T-helper 1 cell treated with Interleukin-12 subunit alpha and Interleukin-12 subunit beta and Interleukin-4 antibody, amounts not matched to agents 30 μg/mL and 1 μg/mL, for 36 hours (primary cell): Measurements from ENCODE around the gene IL18BP.

ENCODE experiments used
- H3K27ac Mint-ChIP-seq: one replicate; pipeline ENCODE4 v1.8.0; 2021; ENCODE audit warnings: mild to moderate bottlenecking, mixed read lengths
- H3K27me3 Mint-ChIP-seq: one replicate; pipeline ENCODE4 v1.8.0; 2021; ENCODE audit warnings: low read depth, mixed read lengths
- H3K36me3 Mint-ChIP-seq: one replicate; pipeline ENCODE4 v1.8.0; 2021; ENCODE audit warnings: low read depth, mixed read lengths
- H3K4me1 Mint-ChIP-seq: one replicate; pipeline ENCODE4 v1.8.0; 2021; ENCODE audit warnings: low read depth, mixed read lengths
- H3K4me3 Mint-ChIP-seq: one replicate; pipeline ENCODE4 v1.8.0; 2021; ENCODE audit warnings: mild to moderate bottlenecking, moderate library complexity, mixed read lengths
- H3K9me3 Mint-ChIP-seq: one replicate; pipeline ENCODE4 v1.8.0; 2021; ENCODE audit warnings: mixed read lengths

IL18BP gene

DNA sequence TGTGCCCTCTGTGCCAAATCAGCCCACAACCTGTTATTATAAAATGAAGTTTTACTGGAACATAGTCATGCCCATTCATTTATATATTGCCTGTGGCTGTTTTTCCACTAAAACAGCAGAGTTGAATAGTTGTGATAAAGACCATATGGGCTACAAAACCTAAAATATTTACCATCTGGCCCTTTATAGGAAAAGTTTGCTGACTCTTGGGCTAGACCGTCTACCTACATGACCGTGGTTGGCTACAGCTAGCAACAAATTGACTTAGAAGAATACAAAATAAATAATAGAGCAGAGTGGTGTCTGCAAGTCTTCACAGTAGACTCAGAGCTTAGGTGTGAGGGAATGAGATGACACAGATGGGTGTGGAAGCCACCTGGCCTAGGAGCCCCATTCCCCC, 11.2 kb upstream of the IL18BP start:
- H3K4me3 Mint-ChIP-seq, result no peak overlapping the region
- H3K4me1 Mint-ChIP-seq, result peaks cover 9% of the 10 kb centered on the region
- no peaks in the 10 kb centered on the region for H3K27me3 Mint-ChIP-seq
- H3K36me3 Mint-ChIP-seq, result peaks cover 16% of the 10 kb centered on the region
- no peaks in the 10 kb centered on the region for H3K9me3 Mint-ChIP-seq
- H3K27ac Mint-ChIP-seq, result no peak overlapping the region

DNA sequence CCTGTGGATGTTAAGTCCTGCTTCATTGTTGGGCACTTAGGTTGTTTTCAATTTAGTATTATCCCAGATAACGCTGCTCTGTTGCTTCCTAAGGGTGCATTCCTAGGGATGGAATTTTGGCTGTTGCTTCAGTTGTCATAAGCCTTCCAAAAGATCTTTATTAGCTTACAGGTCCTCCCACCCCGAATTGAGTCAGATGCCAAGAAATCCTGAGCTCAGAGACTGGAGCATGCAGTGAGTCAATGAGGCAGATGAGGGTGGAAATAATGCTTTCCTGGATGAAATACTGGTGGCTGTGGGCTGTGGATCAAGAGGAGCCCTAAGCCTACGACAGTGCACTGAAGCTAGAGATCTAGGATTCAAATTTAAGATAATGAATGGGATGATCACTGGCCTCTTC, 10.7 kb upstream of the IL18BP start:
- Mint-ChIP-seq H3K27ac (no peak overlapping the region), H3K27me3 (no peaks in the 10 kb centered on the region), H3K36me3 (peaks cover 16% of the 10 kb centered on the region), H3K4me3 (no peak overlapping the region), H3K4me1 (peaks cover 9% of the 10 kb centered on the region), H3K9me3 (no peaks in the 10 kb centered on the region)

DNA sequence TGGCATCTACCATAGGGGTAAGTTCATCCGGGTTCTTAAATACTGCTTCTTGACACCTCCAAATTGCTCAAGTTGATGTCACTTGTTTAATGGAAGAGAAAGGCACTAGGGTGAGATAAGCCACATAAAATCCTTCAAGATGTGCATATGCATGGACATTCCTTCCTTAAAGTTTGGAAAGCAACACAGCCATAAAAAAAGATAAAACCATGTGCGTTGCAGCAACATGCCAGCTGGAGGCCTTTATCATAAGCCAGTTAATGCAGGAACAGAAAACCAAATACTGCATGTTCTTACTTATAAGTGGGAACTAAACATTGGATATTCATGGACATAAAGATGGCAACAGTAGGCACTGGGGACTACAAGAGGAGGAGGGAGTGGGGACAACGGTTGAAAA, 8.0 kb upstream of the IL18BP start:
- no peak overlapping the region for H3K27ac Mint-ChIP-seq
- no peak overlapping the region for H3K4me3 Mint-ChIP-seq
- H3K36me3 Mint-ChIP-seq, result peaks cover 11% of the 10 kb centered on the region
- no peaks in the 10 kb centered on the region for H3K27me3 Mint-ChIP-seq
- H3K9me3 Mint-ChIP-seq, result no peaks in the 10 kb centered on the region
- peaks cover 9% of the 10 kb centered on the region for H3K4me1 Mint-ChIP-seq

DNA sequence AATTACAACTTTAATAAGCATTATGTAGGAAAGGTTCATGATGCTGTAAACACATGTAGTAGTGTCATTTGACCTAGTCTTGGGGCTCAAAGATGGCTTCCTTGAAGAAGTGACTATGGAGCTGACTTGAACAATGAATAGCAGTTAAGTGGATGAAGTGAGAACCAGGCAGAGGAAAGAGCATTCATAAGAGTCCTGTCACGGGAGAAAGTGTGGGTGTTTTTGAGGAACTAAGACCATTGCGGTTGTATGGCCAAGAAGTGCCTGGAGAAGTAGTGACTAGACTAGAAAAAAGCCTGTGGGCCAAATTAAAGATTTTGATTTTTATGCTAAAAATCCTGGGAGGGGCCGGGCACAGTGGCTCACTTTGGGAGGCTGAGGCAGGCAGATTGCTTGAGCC, 7.2 kb upstream of the IL18BP start:
- Mint-ChIP-seq H3K4me1 (peaks cover 7% of the 10 kb centered on the region), H3K9me3 (no peaks in the 10 kb centered on the region), H3K27ac (no peak overlapping the region), H3K36me3 (peaks cover 10% of the 10 kb centered on the region), H3K4me3 (no peak overlapping the region), H3K27me3 (no peaks in the 10 kb centered on the region)

DNA sequence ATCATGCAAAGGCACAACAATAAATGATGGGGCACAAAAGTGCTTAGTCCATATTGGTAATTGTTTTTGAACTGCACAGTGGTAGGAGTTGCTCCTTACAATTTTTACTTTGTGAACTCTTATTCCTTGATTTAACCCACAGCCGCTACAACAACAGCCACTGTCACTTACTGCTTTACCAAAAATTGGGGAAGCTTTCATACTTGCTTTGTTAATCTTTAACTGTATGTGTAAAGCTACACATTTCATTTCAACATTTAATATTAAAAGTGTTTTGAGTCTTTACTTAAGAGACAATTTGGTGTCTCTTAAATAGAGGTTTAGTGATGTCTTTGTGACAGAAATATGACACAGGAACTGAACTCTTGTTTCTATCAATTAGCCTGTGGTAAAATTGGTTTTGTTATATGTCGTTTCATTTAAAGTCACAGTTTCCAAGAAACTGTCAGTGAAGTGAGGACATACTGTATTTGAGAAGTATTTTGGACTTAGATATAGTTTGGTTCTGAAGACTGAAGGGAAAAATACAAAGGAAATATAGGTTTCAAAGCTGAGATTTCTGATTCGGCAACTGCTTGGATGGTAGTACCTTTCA, 6.5 kb upstream of the IL18BP start:
- no peaks in the 10 kb centered on the region for H3K9me3 Mint-ChIP-seq
- no peaks in the 10 kb centered on the region for H3K27me3 Mint-ChIP-seq
- H3K27ac Mint-ChIP-seq, result no peak overlapping the region
- no peak overlapping the region for H3K4me3 Mint-ChIP-seq
- H3K36me3 Mint-ChIP-seq, result peaks cover 13% of the 10 kb centered on the region
- peaks cover 7% of the 10 kb centered on the region for H3K4me1 Mint-ChIP-seq

DNA sequence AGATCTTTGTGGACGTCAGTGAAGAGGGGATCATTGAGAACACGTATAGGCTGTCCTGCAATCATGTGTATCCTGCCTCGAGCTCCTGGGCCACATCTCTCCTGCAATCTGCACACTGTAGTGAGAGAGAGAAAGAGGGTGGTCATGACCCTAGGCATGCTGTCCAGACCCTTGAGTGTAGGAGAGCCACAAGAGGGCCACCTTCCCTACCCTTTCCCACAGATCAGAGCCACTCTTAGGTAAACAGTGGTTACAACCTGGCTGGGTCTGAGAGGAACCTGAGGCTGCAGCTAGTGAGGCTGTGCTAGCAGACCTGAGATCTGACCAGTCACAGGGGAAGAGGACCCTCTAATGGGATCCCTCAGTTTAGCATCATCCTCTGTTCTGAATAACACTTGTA, 3.9 kb upstream of the IL18BP start:
- Mint-ChIP-seq H3K4me1 (peaks cover 26% of the 10 kb centered on the region), H3K36me3 (peaks cover 22% of the 10 kb centered on the region)

DNA sequence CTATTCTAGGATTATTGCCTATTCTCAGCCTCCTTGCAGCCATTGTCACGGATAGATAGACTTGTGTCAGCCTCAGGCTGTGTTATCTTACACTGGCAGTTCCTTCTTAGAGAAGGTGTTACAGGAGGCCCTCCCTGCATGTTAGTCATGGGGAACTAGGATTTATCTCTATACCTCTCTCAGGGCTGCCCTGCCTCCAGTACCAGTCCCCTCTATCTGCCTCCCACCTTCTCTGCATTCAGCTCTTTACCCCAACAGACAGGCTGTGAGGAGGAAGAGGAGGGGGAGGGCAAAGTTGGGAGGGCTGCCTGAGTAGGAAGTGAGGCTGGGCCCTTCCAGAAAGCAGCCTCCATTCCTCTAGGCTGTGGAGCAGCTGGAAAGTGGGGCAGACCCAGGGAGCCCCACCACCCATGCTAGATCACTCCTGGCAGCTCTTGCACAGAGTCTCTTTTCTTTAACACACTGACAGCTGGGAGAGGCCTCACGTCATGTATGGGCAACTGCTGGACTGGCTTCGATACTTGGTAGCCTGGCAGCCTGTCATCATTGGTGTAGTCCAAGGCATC, 2.9 kb upstream of the IL18BP start:
- Mint-ChIP-seq H3K9me3 (no peaks in the 10 kb centered on the region), H3K4me1 (peaks cover 26% of the 10 kb centered on the region), H3K36me3 (peaks cover 19% of the 10 kb centered on the region), H3K27ac (no peak overlapping the region), H3K4me3 (no peak overlapping the region), H3K27me3 (no peaks in the 10 kb centered on the region)

More for the DNA sequence above, 3.9 kb upstream of the IL18BP start:
- Mint-ChIP-seq H3K9me3 (no peaks in the 10 kb centered on the region), H3K4me3 (no peak overlapping the region), H3K27ac (no peak overlapping the region), H3K27me3 (no peaks in the 10 kb centered on the region)

DNA sequence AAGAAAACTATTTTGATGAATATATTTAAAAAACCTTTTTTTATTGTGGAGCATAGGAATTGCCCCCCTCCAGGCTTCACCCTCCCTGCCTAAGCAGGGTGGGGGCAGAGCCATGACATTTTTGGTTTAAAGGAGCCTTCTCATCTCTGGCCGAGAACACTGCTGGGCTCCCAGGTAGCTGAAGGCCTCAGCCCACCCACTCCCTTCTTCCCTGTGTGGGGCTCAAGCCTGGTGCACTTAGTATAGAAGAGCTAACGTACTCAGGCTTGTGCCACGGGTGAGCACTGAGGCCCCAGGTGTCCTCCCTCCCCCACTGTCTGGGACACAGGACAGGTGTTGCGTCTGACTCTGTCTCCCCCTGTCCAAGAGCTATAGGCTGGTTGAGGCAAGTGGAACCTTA, 2.2 kb upstream of the IL18BP start:
- Mint-ChIP-seq H3K4me1 (peaks cover 24% of the 10 kb centered on the region), H3K9me3 (no peaks in the 10 kb centered on the region), H3K4me3 (no peak overlapping the region), H3K27me3 (no peaks in the 10 kb centered on the region), H3K36me3 (peaks cover 17% of the 10 kb centered on the region), H3K27ac (no peak overlapping the region)

DNA sequence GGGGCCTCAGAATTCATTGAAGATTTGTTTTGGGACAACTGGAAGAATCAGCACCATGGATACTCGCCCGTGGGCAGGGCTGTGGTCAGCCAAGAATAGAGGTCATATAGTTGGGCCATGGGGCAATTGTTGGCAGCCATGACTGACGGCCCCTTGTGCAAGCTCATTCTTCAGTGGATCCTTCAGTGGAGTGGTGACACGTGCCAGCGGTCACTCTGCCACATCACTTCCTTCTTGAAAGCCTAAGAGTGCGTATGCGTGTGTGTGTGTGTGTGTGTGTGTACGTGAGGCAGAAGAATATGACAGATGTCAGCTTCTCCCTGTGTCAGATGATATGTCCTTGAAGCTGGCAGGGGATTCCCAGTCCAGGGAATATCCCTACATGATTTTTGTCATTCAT, 1.8 kb upstream of the IL18BP start:
- Mint-ChIP-seq H3K36me3 (peaks cover 20% of the 10 kb centered on the region), H3K4me3 (no peak overlapping the region), H3K27ac (no peak overlapping the region), H3K9me3 (no peaks in the 10 kb centered on the region), H3K4me1 (peaks cover 24% of the 10 kb centered on the region), H3K27me3 (no peaks in the 10 kb centered on the region)

DNA sequence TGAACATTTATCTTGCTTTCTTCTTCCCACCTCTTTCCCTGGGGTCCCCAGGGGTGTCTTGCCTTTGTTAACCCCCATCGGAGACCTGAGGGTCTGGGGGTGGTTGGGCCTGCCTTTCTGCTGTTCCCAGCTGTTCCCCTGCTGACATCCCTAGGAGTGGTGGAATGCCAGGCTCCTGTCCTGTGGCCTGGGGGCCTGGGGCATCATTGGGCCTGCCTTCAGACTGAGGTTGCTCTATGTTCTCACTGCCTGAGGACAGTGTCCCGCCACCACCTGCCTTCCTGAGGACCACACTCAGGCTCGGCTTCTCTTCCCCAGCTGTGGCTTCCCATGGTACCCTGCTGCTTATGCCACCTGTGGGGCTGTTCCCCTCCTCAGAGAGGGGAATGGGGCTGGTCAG, 1.1 kb upstream of the IL18BP start:
- H3K9me3 Mint-ChIP-seq, result no peaks in the 10 kb centered on the region
- peaks cover 23% of the 10 kb centered on the region for H3K36me3 Mint-ChIP-seq
- peaks cover 20% of the 10 kb centered on the region for H3K4me1 Mint-ChIP-seq
- H3K27ac Mint-ChIP-seq, result no peak overlapping the region
- no peak overlapping the region for H3K4me3 Mint-ChIP-seq
- no peaks in the 10 kb centered on the region for H3K27me3 Mint-ChIP-seq

DNA sequence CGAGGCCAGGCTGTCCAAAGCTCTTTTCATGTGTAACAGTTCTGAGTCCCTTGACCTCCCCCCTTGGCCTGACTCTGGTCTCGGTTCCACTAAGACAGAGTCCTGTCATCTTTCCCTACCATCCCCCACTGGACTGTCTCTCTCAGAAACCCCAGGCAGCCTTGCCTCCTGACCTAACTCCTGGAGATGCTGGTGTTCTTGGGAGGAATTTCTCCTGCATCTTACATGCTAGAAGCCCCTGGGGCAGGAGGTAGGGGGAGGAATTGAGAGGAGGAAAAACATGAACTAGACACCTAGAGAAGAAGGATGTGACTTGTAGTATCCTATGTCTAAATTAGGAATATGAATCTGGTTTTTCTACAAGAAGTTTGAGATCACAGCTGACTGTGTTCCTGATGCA, 648 bp upstream of the IL18BP start:
- Mint-ChIP-seq H3K27me3 (no peaks in the 10 kb centered on the region), H3K4me3 (no peak overlapping the region), H3K4me1 (peaks cover 20% of the 10 kb centered on the region), H3K27ac (peak overlapping the region; percentile 94), H3K36me3 (peaks cover 26% of the 10 kb centered on the region), H3K9me3 (no peaks in the 10 kb centered on the region)

DNA sequence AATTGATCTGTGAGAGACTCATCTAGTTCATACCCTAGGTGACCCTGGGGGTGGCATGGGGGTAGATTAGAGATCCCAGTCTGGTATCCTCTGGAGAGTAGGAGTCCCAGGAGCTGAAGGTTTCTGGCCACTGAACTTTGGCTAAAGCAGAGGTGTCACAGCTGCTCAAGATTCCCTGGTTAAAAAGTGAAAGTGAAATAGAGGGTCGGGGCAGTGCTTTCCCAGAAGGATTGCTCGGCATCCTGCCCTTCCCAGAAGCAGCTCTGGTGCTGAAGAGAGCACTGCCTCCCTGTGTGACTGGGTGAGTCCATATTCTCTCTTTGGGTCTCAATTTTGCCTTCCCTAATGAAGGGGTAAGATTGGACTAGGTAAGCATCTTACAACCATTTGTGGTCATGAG, 653 bp downstream of the IL18BP start:
- peaks cover 20% of the 10 kb centered on the region for H3K4me1 Mint-ChIP-seq
- peaks cover 32% of the 10 kb centered on the region for H3K36me3 Mint-ChIP-seq
- H3K27me3 Mint-ChIP-seq, result no peaks in the 10 kb centered on the region
- H3K4me3 Mint-ChIP-seq, result peak overlapping the region; percentile 78
- no peaks in the 10 kb centered on the region for H3K9me3 Mint-ChIP-seq
- peak overlapping the region; percentile 94 for H3K27ac Mint-ChIP-seq

DNA sequence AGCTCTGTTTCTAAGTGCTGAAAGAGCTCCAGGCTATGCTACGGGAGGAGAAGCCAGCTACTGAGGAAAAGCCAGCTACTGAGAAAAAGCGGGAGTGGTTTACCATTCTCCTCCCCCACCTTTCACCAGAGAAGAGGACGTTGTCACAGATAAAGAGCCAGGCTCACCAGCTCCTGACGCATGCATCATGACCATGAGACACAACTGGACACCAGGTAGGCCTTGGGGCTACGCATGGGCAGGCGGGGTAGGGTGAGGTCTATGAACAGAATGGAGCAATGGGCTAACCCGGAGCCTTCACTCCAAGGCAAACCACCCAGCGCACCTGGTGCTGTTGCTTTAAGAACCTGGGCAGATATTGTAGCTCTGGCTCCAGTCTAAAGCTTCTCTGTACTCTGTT, 1.1 kb downstream of the IL18BP start:
- H3K4me3 Mint-ChIP-seq, result peak overlapping the region; percentile 78

DNA sequence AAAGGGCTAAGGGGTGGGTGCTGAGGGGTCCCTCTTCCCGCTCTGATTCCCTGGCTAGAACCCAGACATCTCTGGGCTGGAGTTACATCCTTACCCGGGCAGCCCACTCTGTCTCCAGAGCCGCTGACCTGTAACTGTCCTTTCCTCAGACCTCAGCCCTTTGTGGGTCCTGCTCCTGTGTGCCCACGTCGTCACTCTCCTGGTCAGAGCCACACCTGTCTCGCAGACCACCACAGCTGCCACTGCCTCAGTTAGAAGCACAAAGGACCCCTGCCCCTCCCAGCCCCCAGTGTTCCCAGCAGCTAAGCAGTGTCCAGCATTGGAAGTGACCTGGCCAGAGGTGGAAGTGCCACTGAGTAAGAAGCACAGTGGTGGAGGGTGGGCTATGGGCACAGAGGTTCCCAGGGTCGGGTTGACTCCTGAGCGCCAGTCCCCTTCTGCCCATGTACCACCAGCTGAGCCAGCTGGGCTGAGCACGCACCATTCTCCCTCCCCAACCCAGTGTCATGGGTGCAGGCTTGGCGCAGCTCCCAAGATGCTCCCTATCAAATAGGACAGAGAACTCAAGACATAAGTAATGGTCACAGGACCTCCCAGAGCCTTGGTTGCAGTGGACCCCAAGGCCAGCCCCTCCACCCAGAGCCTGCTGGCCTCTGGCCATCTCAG, 1.6 kb downstream of the IL18BP start:
- Mint-ChIP-seq H3K4me1 (peaks cover 20% of the 10 kb centered on the region), H3K9me3 (no peaks in the 10 kb centered on the region), H3K36me3 (peaks cover 38% of the 10 kb centered on the region), H3K27me3 (no peaks in the 10 kb centered on the region), H3K4me3 (no peak overlapping the region), H3K27ac (no peak overlapping the region)

More for the DNA sequence above, 1.1 kb downstream of the IL18BP start:
- Mint-ChIP-seq H3K9me3 (no peaks in the 10 kb centered on the region), H3K27me3 (no peaks in the 10 kb centered on the region), H3K27ac (peak overlapping the region; percentile 94), H3K4me1 (peaks cover 20% of the 10 kb centered on the region), H3K36me3 (peaks cover 34% of the 10 kb centered on the region)

DNA sequence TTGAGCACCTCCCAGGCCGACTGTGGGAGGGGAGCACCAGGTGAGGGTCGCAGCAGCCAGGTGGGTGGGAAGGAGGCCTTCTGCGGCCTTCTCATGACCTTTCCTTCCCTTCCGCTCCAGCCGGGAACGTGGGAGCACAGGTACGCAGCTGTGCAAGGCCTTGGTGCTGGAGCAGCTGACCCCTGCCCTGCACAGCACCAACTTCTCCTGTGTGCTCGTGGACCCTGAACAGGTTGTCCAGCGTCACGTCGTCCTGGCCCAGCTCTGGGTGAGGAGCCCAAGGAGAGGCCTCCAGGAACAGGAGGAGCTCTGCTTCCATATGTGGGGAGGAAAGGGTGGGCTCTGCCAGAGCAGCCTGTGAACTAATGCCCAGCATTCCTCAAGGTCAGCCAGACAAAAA, 2.6 kb downstream of the IL18BP start:
- Mint-ChIP-seq H3K36me3 (peaks cover 38% of the 10 kb centered on the region), H3K27ac (no peak overlapping the region)

More for the DNA sequence above, 2.6 kb downstream of the IL18BP start:
- Mint-ChIP-seq H3K27me3 (no peaks in the 10 kb centered on the region), H3K9me3 (no peaks in the 10 kb centered on the region), H3K4me3 (no peak overlapping the region), H3K4me1 (peaks cover 20% of the 10 kb centered on the region)
